ENCODE results near the gene CACNB4.

The CACNB4 gene

DNA sequence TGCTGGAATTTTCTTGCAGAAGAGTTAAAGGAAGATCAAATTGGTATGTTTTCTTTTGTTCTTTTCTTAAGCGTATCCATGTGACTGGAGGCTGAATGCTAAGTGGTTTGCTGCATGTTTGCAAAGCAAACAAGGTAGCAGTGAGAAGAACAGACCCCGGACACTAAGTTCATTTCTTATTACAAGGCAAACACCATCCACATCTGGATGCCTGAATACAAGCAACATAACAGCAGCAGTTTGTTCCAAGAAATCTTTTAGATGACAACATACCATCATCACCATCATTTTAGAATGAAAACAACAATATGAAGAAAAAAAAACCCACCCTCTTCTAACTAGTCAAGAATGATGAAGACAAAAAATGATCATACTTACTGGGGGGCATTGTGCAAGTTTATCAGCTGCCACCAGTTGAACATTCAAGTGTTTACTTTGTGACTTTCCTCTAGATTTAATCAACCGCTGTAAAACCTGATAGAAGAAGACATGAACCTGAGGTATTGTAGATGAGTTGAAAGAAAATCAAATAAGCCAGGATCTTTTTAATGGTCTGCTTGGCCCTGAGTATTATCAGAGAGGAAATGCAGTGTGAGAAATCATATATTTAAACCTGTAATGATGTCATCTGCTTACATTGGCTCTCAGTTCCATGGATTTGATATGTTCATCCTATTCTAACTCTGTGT, 245.6 kb downstream of the CACNB4 start:
- DNase-seq (ENCODE audit: low spot score) = no peak

DNA sequence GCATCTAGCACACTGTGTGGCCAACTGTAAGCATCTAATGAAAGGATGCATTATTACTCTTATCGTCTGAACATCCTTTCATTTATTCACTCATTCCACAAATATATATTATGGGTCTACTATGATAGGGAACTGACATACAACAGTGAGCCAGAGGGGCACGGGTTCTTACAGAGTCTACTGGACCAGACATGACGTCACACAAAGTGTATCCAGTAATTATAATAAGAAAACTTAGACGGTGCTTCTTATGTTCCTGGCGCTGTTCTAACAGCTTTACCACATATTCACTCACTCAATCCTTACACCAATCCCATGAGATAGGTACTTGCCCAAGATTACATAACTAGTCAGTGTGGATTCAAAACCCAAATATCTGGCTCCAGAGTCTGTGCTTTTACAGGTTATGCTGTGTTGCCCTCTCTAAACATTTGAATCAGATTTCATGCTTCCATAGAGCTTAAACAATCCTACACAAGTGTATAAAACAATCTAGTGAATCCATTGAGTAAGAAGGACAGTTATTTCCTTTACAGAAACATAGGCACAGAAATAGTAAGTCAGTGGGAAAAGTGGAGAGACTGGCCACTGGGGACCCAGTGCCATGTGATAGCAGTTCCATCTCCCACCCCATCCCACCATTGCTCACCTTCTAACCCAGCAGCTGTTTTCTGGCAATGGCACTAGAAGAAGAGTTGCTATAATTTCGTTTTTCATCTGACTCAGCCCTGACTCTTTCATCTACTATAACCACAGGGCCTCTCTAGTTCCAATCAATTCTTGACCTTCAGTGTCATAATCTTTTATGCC, 246.4 kb downstream of the CACNB4 start:
- DNase-seq (ENCODE audit: low spot score) = no peak

GRCh38 chr2:151851761-151852160, 247.1 kb downstream of the CACNB4 start:
- DNase-seq (ENCODE audit: low spot score) = no peak

- DNase-seq (ENCODE audit: low spot score) = no peak
Observed at GRCh38 chr2:151849413-151850010, 249.3 kb downstream of the CACNB4 start.

DNA sequence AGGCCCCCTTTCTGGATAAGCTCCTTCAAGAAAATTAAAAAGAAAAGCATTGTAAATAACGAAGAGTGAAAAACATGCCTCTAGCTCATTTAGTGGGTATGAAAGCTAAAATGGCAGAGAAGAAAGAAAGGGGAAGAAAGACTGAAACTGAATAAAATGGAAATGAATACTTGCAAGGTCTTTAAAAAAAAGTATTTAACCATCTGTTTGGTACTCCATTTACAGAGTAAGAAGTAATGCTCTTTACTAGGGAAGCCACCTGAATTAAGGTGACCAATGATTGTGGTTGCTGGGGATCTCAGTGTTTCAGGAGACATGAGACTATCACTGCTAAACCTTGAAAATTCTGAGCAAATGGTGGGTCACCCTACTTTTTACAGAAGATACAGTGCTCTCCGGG, 253.0 kb downstream of the CACNB4 start:
- DNase-seq (ENCODE audit: low spot score) = no peak

DNA sequence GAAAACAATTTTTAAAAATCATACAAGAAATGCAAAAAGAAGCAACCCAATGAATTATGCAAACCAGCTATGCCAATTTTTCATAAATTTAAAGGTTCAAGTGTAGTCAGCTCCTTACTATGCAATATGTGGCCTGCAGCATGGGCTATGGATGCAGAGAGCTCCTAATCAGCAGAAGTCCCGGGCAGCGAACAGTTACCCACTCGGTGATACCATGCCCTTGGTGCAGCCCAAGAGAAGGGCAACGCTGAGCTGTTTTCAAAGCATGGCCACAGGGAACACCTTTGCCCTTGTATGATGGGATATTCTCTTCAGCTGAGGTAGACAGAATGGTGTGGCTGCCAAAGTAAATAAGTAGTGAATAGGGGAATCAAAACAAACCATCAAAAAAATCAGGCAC, 253.4 kb downstream of the CACNB4 start:
- no peak for DNase-seq (ENCODE audit: low spot score)

DNA sequence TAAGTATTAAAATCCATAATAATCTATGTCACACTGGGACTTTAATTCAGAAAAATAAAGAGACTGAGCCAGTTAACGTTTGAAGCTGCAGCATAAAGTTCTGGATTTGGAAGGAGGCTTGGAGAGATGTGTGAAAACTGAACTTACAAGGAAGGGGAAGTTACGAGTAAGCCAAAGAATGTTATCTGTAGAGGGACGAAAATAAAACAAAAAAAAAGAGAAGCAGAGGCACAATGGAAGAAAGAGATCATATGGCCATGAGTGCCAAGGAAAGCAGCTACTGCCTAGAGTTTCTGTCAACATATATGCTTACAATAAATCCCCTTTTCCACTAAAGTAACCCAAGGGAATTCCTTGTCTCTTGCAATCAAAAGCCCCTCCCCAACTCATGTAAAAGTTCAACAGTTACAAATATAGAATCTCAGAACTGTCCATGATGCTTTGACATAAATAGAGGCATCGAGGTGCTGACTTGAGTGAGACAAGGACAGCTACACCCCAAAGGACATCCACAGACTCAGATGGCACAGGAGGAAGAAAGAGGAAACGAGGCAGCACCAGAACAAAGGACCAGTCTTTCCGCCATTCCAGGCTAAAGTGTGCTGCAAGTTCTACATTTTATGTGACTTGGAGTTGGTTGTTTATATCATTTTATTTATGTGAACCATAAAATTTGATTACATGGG, 254.5 kb downstream of the CACNB4 start:
- DNase-seq (ENCODE audit: low spot score) = no peak

GRCh38 chr2:151843691-151844061, 255.2 kb downstream of the CACNB4 start:
- DNase-seq (ENCODE audit: low spot score) = no peak

DNA sequence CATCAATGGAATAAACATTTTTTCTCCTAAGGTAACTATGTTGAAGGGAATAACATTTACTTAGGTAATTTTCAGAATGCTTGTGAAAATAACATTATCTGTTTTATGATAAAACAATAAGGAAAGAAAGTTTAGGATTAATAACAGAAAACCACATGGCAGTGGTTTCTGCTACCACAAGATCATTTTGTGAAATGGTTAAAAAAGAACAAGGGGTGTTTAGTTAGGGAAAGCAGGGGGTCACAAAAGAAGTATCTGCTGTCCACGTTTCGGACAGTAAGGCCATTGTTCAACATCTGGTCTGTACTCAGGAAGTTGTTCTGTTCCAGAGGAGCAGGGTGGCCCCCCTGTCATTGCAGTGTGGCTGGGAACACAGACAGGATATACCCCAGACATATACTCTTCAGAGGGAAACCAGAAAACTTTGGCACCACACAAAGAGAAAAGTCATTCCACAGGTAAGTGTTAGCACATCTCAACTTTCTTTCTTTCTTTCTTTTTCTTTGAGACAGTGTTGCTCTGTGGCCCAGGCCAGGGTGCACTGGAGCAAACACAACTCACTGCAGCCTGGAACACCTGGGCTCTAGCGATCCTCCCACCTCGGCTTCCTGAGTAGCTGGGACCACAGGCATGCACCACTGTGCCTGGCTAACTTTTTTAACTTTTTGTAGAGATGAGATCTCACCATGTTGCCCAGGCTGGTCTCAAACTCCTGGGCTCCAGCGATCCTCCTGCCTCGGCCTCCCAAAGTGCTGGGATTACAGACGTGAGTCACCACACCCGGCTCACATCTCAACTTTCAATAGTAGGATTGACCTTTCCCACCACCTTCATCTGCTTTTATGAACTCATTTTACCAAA, 255.8 kb downstream of the CACNB4 start:
- no peak for DNase-seq (ENCODE audit: low spot score)

- no peak for DNase-seq (ENCODE audit: low spot score)
Observed at GRCh38 chr2:151841047-151841424, 257.8 kb downstream of the CACNB4 start.

GRCh38 chr2:151840216-151841046, 258.4 kb downstream of the CACNB4 start:
- no peak for DNase-seq (ENCODE audit: low spot score)

DNA sequence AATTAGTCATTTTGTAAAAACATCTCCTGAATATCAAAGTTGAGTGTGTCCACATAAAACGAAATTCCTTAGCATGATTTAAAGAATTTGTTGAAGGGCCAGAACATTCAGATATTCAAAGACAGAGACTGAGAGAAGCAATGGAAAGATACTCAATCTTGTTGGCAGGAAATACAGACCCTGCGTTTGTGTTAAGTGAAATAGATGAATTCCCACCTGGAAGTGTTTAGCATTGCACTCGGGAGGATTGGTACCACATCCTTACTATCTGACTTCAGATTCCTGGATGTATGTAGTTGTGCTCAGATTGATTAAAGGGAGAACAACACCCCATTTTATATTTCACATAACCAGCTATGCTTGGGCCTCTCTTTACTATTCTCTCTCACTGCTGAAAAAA, 260.9 kb downstream of the CACNB4 start:
- DNase-seq (ENCODE audit: low spot score) = no peak

DNA sequence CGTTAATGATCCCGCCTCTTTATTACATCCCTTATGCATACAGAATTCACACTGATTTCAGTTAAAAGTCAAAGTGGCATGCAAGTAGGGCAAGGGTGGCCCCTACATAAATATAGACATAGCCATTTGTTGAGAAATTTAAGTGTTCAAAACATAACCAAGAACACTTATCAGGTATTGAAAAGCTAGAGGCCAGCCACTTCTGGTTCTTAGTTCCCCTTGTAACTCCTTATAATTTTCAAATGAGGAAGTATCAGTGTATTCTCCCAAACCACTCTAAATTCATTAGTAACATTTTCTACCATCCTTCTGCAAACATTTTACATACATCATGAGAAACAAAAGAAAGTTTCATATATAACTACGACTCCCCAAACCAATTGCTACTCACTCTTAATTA, 264.9 kb downstream of the CACNB4 start:
- no peak for DNase-seq (ENCODE audit: low spot score)

- DNase-seq (ENCODE audit: low spot score) = no peak
Observed at GRCh38 chr2:151830961-151831360, 267.9 kb downstream of the CACNB4 start.

DNA sequence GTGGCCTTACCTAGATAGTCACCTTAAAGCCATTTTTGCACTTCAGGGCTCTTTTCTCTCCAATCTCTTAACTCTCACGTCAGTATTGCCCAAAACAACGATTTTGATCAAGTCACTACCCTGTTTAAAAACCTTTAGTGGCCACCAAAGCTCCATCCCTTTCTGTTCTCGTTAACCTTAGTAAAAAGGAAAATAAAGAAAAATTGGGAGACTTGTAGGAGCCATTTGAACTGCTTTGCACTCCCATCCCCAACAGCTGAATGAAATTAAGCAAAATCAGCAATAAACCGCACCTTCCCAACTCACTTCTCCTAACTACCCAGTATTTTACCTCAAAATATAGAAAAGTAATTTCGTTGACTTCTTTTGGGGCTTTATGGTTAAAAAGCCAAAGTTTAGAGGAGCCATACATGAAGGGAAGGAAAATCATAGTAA, 269.9 kb downstream of the CACNB4 start:
- DNase-seq (ENCODE audit: low spot score) = no peak

DNA sequence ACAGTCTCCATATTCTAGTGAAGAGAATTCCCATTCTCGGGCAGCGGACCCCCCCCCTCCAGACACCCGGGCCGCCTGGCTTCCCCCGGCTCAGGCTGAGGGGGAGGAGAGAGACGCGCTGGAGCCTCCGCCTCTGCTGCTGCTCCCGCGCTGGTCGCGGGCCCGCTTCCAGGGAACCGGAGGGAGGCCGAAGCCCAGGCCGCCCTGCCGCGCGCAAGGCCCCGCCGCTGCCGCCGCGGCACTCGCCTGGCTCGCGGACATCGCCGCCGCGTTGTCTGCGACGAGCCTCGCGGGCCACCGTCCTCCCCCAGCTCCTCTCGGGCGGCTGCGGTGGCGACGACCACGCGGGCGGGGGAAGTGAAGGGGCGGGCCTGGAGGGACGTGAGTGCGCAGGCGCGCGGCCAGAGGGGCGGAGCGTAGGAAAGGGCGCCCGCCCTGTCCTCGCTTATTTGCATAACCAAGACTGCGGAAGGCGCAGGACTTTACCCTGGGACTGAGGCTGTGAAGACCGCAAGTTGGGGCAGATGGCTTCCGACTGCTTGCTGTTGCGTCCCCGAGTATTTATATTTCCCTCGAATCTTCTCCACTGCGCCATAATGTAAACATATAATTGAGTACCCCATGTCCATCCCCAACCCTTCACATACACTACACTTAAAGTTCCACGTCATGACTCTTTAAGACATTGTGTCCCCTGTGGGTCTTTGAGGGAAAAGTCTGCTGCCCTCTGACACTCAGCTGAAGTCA, 270.5 kb downstream of the CACNB4 start, which contains the start of gene ARL5A:
Gene ARL5A (minus strand): TSS at position 279 of the 747 bp plus-strand sequence. CDS start 245 bp downstream, at position 34.
- DNase-seq (ENCODE audit: low spot score) = peak; percentile 99

GRCh38 chr2:151827564-151828142, 271.2 kb downstream of the CACNB4 start:
- peak; percentile 26 for DNase-seq (ENCODE audit: low spot score)

DNA sequence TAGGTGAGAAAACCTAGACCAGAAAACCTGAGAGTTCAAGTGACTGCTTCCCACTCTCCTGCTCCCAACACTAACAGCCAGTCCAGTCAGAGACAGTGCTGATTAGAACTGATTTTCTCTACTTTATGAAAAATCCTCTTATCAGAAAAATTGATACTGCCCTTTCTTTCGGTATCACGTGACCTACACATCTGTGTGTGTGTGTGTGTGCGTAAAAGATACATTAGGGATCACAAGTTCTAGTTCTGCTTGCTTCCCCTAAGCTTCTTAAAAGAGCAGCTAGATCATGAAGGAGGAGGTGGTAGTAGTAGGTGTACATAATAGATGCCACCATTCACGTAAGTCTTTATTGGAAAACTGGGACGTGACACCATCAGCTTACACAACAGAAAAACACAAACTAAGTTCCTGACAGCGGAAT, 272.1 kb downstream of the CACNB4 start:
- DNase-seq (ENCODE audit: low spot score) = peak; percentile 12

DNA sequence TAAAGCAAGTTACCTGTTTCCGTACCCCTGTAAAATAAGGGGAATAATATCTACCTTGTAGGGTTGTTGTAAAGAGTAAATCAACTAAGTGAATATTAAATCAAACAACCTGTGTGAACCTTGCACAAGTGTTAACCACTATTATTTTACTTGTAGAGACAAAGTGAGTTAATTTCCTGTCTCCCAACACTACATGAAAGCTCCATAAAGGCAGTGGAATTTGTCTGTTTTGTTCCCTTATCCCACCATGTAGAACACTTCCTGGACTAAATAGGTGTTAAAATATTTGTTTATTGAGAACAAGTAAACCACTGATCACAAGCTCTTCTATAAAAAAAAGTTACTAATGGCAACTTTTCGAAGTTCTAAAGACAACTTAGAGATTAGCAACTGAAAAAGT, 274.0 kb downstream of the CACNB4 start:
- DNase-seq (ENCODE audit: low spot score) = no peak

Data from AG08396 (cell line).